Endothelial cell of umbilical vein (primary cell): ENCODE results near the gene SPEF1.
A peak's percentile ranks its signal among the peaks of the same experiment; 100 is the strongest.

Experiments used
- CTCF ChIP-seq, 2 donors: IDR thresholded peaks; 1 replicate in 1 of 2; 2 replicates in 1 of 2; pipeline ENCODE4 v1.5.1; 2011; ENCODE audit warnings: low read length in 2 of 2, mild to moderate bottlenecking in 2 of 2, moderate library complexity in 2 of 2, control low read depth in 1 of 2, inconsistent platforms in 1 of 2, low read depth in 1 of 2; ENCODE audit not compliant: insufficient read depth in 1 of 2; ENCODE audit errors: extremely low read depth in 1 of 2
- POLR2A ChIP-seq: IDR thresholded peaks from 2 replicates; pipeline ENCODE4 v1.6.1; 2012; ENCODE audit warnings: low read depth, mild to moderate bottlenecking, control low read depth, low read length

- TF ChIP-seq CTCF (IDR thresholded peaks at IDR 0.05; ENCODE audit: extremely low read depth in 1 of 2, insufficient read depth in 1 of 2, low read depth in 1 of 2, low read length in 2 of 2) (peak; percentile 42 to 56), POLR2A (peak; percentile 68)
Observed at GRCh38 chr20:3781153-3781910, at the start of gene SPEF1.
